OCI-M1 (cell line): Measurements from ENCODE around the gene GPR84.

Experiments used
- DNase-seq: peaks from one replicate; lab custom pipeline; 2025; lab: John Stamatoyannopoulos, UW

GPR84 gene

DNA sequence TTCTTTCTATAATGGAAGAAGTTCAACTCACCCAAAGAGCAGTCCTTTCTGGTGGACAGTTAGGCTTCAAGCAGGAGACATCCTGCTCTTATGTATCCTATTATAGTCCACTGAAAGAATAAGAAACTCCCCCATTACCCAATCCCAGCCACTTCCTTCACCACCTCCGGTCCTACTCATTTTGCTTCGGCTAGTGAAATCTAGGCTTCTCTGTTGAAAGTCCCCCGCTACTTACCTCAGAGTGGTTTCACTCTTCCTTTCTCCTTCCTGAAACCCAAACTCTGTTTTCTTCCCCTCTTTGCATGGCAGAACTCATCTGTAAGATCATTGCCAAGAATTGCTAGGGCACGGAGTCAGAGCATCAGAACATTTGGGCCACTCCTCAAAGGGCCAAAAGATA lies at the start of gene GPR84:
GPR84 (minus strand) TSS at position 74 of the 400 bp plus-strand sequence. CDS start 635 bp downstream, outside the sequence.
- peak; percentile 35 for DNase-seq

DNA sequence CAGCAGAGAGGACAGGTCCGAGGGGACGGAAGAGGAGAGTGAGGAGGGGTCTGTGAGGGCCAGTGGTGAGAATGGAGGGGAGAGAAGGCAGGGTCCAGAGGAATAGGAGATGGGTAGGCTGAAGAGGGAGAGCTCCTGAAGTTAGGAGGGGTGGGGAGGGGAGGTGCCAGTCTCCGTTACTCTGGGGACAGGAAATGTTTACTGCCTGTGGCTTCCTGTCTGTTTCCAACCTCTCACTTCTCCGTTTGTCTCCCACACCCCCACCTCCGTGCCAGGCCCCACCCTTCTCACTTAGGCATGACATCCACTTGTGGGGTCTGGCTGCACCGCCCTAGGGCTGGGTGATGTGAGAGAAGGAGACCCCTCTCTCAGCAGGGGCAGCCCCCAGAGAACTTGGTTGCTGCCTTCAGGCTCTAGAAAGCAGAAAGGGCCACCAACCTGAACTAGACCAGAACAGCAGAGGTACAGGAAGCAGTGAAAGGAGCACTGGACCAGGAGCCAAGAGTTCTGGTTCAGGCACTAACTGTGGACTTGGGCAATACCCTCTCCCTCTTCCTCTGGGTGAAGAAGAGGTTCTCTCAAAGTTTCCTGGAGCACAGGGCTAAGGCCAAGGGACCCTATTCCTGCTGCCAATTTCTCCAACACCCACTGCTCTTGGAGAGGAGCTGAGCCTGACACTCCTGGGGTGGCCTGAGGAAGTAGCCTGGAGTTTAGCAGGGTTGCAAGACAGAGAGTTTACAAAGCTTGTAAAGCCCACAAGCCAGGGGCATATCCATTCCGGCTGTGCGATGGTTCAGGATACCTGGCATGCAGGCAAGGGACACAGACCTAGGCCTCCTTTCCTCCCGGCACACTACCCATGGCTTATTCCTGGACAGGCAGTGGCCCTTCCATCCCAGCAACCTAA lies 49.3 kb upstream of the GPR84 start:
- DNase-seq = peak; percentile 11

DNA sequence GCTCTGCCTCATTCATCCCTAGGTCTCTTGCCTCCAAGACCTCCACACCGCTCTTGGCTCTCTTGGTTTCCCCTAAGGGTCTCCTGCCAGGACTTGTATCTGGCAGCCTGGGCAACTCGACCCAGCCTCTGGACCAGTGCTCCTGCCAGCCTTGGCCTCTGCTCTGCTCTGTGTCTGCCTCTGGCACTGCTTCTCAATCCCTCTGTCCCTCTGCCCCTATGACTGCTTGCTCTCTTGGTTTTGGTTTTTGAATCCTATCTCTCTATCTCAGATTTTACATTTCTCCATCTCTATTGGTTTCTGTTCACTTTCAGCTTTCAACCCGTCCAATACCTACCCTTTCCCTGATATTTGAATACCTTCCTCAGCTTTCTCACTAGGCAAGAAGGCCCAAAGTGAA lies 48.5 kb upstream of the GPR84 start:
- DNase-seq = no peak

DNA sequence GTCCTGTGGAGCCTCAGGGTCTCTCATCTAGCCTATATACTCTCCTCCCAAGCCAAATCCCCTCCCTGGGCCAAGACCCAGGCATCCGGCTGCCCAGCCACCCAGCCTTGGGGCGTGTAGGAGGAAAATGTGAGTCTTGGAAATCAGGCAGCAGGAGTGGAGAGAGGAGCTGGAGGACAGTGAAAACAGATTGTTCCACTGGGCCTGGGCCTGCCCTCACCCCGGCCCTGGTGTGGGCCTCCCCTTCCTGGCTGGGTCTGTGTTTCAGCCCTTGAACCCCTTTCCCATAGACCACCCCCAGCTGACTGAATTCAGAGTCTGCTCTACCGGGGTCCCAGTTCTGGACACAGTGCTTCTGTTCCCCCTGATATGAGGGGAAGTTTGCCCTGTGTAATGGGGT lies 48.1 kb upstream of the GPR84 start:
- no peak for DNase-seq

DNA sequence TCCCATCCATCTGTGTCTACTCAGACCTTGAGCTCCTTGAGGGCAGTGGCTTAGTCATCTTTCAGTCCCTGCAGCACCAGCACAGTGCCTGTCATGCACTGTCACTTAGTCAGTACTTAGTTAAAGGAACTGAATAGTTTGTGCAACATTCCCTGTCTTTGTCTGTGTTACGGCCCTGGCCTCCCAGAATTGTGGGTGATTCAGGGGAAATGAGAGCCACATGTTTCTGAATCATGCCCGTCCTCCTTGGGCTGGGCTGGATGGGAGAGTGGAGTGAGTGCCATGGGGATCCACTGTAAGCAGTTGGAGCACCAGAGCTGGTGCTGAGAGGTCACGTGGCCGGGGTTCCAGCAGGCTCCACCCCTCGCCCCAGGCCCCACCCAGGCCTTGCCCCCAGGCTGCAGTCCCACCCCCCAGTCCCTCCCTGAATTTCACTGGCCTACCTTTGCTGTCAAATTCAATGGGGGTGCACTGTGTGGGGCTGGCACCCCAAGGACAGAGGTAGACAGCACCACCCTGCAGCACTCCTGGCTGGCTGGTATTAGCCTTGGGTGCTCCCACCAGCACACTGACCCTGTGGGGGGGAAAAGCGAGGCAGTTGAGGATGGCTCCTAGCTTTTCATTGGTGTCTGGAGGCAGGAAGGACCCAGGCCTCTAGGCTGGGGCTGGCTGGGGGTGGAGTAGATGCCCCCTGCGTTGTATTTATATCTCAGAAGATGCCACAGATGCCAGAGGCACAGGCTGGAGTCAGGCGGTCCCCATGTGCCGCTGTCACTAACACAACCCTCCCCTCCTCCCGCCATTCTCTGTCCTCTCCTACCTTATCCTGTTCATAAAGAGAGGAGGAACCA lies 47.3 kb upstream of the GPR84 start:
- DNase-seq = no peak

DNA sequence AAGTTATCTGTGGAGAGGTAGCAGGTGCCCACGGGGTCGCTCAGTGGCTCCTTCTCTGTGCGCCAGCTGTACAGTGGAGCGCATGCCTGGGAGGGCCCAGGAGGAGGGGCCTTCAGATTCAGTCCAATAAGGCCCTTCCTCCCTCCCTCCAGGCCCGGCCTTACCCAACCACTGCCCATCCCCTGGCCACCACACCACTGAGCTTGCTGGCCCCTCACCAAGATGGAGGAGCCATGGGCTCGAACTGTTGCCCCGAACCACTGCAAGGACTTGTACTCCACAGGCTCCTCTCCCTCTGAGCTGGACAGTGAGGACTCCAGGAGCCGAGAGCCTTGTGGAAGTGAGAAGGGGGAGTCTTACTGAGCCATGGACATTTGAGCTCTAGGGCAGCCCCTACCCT lies 45.0 kb upstream of the GPR84 start:
- DNase-seq = no peak

DNA sequence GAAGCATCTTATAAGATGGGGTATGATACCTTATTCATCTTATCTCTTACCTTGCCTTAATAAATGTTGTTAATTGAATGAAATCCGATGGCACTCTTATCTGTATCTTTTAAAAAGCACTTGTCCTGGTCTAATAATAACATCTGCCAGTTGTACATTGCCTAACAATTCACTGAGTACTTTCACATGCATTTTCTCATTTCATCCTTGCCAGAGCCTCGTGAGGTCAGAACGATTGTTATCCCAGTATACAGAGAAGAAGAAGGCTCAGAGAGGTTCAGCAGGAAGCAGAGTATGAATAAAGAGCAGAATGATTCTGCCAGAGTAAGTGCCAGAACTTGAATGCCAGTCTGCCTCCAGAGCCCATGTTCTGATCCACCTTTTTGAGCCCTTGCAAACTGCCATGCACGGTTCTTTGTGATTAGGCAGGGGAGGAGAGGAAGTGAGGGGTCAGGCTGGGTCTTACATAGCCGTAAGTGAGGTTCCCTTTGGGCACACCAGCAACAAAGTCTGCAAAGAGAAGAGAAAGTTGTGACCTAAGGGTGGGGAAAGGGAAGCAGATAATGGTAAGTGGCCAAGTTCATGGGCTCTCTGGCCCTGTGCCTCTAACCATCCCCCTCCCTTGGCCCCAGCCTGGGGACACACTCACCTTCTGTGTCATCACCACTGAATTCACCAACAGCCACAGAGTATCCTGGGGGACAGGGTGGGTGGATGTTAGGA lies 43.1 kb upstream of the GPR84 start:
- no peak for DNase-seq

DNA sequence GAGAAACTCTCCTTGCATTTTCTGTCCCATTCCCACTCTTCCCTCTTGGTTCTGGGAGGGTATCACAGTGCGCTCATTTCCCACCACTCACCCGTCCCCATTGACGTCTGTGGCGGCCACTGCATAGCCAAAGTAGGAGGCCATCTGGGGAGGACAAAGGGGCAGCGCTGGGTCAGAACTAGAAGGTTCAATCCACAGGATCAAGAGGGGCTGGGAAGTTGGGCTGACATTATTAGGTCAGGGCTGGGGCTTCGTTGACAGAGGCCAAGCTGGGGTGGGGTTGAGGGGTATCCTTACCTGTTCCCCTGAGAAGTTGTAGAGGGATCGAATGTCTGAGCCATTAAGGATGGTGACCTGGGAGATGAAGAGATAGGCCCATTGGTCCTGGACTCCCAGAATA lies 41.3 kb upstream of the GPR84 start:
- no peak for DNase-seq

DNA sequence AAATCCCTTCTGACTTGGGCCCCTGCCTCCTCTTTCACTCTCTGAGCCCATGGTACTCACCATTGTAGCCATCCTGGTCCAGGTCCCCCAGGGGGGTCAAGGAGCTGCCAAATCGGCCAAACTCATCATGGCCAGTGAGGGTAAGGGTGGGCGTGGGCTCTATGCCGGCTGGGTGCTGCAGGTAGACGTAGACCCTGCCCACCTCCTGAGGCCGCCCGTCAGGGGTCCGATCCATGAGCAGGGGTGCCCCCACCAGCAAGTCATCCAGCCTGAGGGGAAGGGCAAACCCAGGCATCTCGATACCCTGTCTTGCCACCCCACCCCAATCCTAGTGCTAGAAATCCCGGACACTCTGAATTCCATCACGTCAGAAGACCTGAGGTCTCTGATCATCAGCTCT lies 40.8 kb upstream of the GPR84 start:
- no peak for DNase-seq

DNA sequence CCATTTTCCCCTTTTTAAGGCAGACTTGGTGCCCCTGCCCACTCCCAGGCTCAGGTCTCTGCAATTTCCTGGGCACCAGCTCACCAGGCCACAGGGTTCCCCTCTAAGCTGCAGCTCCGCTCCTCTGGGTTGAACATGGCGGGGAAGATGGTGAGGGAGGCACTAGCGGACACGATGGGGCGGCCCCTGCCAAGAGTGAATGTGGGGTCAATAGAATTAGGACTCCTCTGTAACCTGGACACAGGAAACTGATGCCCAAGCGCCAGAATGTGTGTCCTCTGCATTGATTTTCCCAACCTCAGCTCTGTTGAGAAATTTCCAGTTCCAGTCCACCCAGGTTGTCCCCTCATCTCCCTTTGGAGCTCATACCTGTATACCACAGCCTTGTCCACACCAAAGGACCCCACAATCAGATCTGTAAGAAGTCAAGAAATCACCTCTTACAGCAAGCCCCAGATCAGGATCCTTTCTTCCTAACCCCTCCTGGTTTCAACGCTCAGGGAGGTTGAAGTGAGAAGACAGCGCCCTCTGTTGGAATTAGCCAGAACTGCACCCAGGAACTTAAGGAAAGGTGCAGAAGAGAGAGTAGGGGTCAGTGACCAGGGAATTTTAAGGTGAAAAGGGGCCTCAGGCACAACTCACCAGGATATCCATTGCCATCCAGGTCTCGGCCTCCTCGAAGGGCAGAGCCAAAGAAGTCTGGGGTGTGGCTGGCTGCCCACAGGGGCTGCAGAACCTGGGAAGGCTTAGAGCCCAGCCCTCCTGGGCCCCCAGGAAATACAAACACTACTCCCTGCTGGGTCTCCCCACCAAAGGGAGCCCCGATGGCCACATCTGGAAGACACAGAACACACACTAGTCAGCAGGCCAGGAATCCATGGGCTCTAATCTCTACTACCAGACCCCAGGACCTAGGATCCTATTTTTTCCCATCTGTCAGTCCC lies 40.0 kb upstream of the GPR84 start:
- DNase-seq = peak; percentile 82

DNA sequence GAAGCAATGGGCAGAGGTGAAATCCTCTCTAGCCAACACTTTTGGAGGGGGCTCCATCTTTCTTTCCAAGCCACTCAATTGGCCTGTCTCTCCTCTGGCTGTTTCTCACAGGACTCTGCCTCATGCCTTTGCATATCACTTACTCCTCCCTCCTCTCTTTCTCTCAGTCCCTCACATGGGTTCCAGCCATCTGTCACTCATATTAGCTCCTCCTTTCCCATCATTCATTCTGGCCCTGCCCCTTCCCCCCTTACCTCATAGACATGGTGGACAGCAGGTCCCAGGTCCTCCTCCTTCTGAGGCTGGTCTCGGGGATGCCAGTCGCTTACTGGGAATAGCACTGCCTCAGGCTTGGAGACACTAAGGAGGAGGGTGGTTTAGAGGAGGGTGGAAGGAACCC lies 36.8 kb upstream of the GPR84 start:
- no peak for DNase-seq

DNA sequence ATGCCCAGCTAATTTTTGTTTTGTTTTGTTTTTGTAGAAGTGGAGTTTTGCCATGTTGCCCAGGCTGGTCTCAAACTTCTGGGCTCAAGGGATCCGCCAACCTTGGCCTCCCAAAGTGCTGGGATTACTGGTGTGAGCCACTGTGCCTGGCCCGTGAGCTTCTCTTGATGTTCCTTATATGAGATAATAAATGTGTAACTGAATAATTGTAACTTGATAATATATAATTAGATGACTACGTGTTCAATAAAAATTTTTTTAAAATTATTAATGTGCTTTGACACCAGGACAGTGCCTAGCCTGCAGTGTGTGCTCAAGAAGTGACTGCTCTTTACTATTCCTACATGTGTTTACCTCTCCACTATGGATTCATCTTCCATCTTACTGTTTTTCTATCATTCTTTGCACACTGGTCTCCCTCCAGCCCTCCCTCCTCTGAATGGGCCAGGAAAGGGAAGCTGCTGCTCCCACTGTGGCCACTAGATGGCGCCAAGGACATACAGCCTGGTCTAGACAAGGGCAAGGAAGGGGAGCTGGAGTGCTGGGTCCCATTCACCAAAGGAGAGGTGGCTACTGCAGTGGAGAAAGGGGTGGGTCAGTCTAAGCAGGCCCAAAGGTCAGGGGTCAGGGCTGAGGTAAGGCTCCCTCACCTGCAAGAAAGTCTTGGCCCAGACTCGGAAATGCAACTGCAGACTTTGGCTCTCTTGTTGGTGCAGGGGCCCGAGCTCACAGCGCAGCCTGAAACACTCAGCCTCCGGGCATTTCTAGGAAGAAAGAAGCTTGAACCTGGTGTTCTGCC lies 34.9 kb upstream of the GPR84 start:
- peak; percentile 91 for DNase-seq

DNA sequence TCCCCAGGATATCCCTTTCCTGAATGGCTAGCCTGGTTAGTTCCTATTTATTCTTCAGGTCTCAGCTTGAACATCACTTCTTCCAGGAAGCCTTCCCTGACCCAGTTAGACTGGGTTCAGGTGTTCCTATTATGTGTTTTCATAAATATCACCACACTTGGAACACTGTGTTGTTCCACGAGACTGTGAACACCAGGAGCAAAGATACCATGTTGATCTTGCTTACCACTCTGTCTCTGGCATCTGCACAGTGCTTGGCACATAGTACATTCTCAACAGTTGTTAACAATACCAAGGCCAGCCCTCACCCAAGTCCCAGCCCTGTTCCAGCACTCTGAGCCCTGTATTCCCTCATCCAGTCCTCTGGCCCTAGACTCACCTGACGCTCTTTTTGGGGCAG lies 33.9 kb upstream of the GPR84 start:
- no peak for DNase-seq

DNA sequence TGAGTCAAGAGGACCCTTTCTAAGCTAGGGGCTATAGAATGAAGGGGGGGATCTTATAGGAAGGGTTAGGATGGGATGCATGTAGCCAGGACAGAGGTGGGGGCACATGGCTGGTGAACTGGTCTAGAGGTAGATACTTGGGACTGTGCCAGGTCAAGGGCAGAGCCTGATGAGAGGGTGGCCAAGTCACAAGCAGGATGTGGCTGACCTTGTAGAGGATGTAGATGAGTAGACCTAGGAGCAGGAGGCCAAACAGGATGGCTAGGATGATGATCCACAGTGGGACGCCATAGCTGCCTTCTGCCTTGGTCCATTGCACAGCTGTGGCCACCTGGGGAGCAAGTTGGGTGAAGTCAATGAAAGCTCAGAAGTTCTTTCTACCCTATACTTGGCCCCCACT lies 32.9 kb upstream of the GPR84 start:
- no peak for DNase-seq

DNA sequence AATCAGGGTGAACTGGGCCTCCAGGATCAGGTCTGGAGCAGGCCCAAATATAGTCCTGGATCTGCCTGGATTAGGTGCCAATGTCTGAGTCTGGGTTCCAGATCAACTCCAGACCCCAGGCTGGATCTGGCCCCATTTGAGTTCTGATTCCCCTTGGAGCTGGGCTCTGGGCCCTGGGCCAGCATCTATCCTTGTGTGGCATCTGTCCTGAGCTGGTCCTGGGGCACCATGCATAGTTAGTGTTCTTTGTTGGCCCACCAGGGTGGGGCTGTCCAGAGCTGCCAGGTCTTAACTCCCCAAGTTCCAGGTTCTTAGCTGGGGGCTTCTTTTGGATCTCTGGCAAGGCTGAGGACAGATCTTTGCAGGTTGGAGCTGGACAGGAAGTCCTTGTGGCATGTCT lies 31.3 kb upstream of the GPR84 start:
- DNase-seq = no peak

DNA sequence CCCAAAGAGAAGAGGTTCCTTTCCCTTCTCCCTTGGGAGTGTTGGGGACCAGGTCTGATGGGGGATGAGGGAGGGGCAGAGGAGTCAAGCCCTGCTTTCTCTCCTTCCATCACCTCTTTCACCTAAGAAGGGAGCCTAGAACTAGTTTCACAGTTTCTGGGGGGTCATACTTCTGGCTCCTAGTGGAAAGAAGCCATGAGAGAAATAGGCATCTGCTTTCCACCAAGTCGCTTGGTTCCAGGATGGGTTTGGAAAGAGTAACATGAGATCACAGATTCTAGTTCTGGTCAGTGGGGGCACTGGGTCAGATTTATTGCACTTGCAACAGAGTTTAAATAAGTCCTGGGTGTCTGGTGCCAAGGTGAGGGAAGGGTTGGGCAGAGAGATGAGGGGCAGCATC lies 30.7 kb upstream of the GPR84 start:
- DNase-seq = no peak

DNA sequence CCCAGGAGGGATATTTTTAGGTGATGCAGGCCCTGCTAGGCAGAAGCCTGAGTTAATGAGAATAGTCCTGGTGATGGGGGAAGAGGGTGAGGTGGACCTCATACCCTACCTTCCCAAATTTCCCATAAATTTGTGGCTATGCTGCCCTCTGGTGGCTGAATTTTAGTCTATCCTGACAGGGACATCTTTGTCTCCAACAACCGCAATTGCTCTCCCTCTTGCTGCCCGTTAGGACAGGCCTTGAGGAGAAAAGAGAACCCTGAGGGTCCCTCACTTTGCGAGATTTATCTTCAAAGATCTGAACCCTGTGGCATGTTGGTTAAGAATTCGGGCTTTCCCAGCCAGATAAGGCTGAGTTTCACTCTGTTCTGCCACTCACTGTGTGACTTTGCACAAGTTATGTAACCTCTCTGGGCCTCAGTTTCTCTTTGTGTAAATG lies 30.0 kb upstream of the GPR84 start:
- DNase-seq = peak; percentile 91

DNA sequence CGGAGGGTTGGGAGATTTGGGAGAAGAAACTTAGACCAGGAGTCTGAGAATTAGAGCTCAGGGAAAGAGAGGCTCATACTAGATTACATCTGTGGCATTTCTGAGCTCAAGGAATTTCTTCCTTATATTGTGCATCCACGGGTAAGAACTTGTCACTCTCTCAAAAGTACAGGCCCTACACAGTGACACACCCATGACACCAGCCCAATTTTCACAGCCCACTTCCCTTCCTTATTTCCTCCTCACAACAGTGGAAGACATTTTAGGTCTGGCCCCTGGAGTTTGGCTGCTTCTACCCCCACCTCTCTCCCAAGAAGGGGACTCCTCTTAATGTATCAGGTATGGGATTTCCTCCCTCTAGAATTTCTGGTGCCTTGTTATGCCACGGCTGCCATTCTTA lies 29.5 kb upstream of the GPR84 start:
- peak; percentile 52 for DNase-seq

DNA sequence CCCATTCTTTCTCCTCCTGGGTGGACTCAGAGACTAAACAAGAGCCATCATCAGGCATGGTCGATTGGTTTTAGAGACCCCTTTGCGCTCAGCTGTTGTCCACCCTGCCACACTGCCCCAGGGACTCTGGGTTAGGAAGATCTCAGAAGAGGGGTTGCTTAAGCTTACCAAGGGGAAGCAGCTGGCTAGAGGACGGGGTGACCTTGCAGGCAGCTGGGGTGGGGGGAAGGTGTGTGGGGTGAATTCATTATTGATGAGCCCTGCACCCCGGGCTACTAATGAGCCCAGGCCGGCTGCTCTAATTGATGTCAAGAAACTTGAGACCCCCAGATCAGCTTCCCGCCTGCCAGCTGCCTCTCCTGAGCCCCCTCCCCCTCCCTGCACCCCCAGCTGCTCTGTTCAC lies 28.9 kb upstream of the GPR84 start:
- no peak for DNase-seq

DNA sequence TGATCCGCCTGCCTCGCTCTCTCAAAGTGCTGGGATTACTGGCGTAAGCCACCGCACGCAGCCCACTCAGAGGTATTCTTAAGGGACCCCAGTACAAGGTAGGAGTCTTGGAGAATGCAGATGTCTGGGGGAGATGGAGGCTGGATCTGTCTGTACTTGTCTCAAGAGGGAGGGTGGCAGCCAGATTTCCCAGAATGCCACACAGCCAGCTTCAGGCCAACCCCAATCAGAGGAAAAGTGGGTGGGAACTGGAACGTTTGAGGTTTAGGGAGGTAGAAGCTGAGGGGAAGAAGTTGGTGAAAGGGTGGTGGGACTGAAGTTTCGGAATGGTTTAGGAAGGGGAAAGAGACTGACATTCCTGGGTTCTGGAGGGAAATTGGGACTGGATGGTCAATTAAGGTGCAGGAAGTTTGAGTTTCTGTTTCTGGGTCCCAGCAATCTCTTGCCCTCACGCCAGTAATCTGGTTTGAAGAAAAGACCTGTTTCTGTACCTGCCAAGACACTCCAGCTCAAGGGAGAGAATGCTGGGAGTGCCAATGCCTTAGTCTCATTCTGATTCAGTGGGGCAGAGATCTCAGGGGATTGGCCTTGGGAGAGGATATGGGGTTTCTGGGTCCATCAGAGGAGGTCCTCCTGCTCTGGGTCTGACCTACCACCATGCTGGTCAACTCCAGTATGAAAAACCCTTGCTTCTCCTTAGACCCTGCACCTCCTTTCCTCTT lies 28.4 kb upstream of the GPR84 start:
- DNase-seq = peak; percentile 41
